ENCODE measurements around the gene ATP1A4. TPM values are rescaled to one million over a fixed set of nuclear protein-coding genes. Genes with fewer than 3 reads are reported as not detected.

Gene ATP1A4
- total and polyA plus RNA-seq, 2 of the 13 experiments (the other 11 are each of a cell fraction or from before 2014, with no cell fraction given): not detected

DNA sequence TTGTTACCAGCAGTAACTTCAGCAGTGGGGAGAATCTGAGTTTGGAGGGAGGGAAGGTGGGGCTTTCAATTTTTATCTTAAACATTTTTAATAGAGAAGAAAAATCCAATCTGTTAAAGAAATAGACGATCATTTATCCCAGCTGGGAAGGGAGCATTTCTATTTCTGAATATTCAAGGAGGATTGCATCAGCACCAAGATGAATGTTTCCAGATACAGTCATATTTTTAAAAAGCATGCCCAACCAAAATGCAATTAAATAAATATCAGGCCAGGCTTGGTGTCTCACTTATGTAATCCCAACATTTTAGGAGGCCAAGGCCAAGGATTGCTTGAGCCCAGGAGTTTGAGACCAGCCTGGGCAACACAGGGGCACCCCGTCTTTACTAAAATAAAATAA, 1.7 kb upstream of the ATP1A4 start:
- no peak overlapping the region for H3K27ac ChIP-seq (ENCODE audit: extremely low read length, insufficient read depth, low read length)
- FAIRE-seq: no peak
- H3K9ac ChIP-seq (ENCODE audit: insufficient read depth, low read depth, low read length): no peak overlapping the region
- H3K9me3 ChIP-seq (ENCODE audit: low read length): no peaks in the 10 kb centered on the region
- in situ Hi-C loops (cut with HindIII; ENCODE audit: extremely low pct_ligation_motif_present, low pct_unique_long_range_greater_than_20kb): no loop called here
- no TSS peak for BruUV-seq (replicated peaks)
- no peak overlapping the region for H3K4me3 ChIP-seq (replicated peaks in 1 of 3; ENCODE audit: insufficient read depth in 1 of 3, low read depth in 2 of 3, low read length in 3 of 3)
- no peaks in the 10 kb centered on the region for H3K79me2 ChIP-seq (ENCODE audit: insufficient read depth, low read length)
- intact Hi-C loops (cut with micrococcal nuclease; ENCODE audit: unreplicated experiment): no loop called here
- H2AFZ ChIP-seq (ENCODE audit: low read length): no peak overlapping the region
- peaks cover 37% of the 10 kb centered on the region for H3K4me1 ChIP-seq (ENCODE audit: insufficient read depth, low read length)
- no peaks in the 10 kb centered on the region for H3K36me3 ChIP-seq (replicated peaks in 1 of 2; ENCODE audit: control insufficient read depth in 1 of 2, insufficient read depth in 2 of 2, low read length in 2 of 2)
- ChIA-PET POLR2A (no interaction called here), CTCF (ENCODE audit: low intra/inter-chr PET ratio, low total read pairs) (no interaction called here)
- no peak for TF ChIP-seq ONECUT2 (CRISPR knock-in tag; IDR thresholded peaks at IDR 0.05)
- TF ChIP-seq, protein P1, sequence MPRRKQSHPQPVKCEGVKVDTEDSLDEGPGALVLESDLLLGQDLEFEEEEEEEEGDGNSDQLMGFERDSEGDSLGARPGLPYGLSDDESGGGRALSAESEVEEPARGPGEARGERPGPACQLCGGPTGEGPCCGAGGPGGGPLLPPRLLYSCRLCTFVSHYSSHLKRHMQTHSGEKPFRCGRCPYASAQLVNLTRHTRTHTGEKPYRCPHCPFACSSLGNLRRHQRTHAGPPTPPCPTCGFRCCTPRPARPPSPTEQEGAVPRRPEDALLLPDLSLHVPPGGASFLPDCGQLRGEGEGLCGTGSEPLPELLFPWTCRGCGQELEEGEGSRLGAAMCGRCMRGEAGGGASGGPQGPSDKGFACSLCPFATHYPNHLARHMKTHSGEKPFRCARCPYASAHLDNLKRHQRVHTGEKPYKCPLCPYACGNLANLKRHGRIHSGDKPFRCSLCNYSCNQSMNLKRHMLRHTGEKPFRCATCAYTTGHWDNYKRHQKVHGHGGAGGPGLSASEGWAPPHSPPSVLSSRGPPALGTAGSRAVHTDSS (CRISPR knock-in tag; conservative IDR thresholded peaks at IDR 0.05): no peak
- TF ChIP-seq POLR2AphosphoS5 (IDR thresholded peaks at IDR 0.05; ENCODE audit: low read depth, low read length): no peak
- no peak for TF ChIP-seq ZNF572 (CRISPR knock-in tag; IDR thresholded peaks at IDR 0.05)
- TF ChIP-seq ARHGAP35 (CRISPR knock-in tag; IDR thresholded peaks at IDR 0.05; ENCODE audit: borderline replicate concordance): no peak
- TF ChIP-seq, protein P2, sequence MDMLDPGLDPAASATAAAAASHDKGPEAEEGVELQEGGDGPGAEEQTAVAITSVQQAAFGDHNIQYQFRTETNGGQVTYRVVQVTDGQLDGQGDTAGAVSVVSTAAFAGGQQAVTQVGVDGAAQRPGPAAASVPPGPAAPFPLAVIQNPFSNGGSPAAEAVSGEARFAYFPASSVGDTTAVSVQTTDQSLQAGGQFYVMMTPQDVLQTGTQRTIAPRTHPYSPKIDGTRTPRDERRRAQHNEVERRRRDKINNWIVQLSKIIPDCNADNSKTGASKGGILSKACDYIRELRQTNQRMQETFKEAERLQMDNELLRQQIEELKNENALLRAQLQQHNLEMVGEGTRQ (IDR thresholded peaks at IDR 0.05; ENCODE audit: low read depth, low read length): no peak
- TF ChIP-seq, protein P2 (CRISPR knock-in tag; IDR thresholded peaks at IDR 0.05; ENCODE audit: borderline replicate concordance): no peak
- TF ChIP-seq, protein P3, sequence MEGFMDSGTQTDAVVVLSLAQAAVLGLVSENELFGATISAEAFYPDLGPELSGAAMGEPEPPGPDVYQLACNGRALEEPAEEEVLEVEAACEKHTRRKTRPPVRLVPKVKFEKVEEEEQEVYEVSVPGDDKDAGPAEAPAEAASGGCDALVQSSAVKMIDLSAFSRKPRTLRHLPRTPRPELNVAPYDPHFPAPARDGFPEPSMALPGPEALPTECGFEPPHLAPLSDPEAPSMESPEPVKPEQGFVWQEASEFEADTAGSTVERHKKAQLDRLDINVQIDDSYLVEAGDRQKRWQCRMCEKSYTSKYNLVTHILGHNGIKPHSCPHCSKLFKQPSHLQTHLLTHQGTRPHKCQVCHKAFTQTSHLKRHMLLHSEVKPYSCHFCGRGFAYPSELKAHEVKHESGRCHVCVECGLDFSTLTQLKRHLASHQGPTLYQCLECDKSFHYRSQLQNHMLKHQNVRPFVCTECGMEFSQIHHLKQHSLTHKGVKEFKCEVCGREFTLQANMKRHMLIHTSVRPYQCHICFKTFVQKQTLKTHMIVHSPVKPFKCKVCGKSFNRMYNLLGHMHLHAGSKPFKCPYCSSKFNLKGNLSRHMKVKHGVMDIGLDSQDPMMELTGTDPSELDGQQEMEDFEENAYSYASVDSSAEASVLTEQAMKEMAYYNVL (CRISPR knock-in tag; IDR thresholded peaks at IDR 0.05; ENCODE audit: borderline replicate concordance): no peak
- TF ChIP-seq EED (CRISPR knock-in tag; IDR thresholded peaks at IDR 0.05): no peak
- TF ChIP-seq ZNF230 (CRISPR knock-in tag; IDR thresholded peaks at IDR 0.05): no peak
- TF ChIP-seq ZNF773 (CRISPR knock-in tag; IDR thresholded peaks at IDR 0.05; ENCODE audit: borderline replicate concordance): no peak
- TF ChIP-seq LCORL (IDR thresholded peaks at IDR 0.05): no peak
- no peak for TF ChIP-seq LCORL (CRISPR knock-in tag; IDR thresholded peaks at IDR 0.05)
- TF ChIP-seq MBNL3 (CRISPR knock-in tag; conservative IDR thresholded peaks at IDR 0.05): no peak
- TF ChIP-seq ZNF335 (CRISPR knock-in tag; IDR thresholded peaks at IDR 0.05): no peak
- TF ChIP-seq HMG20B (CRISPR knock-in tag; conservative IDR thresholded peaks at IDR 0.05): no peak
- no peak for DNase-seq (ENCODE audit: low spot score)
- no peak for ATAC-seq
- no peaks in the 10 kb centered on the region for H3K27me3 ChIP-seq (ENCODE audit: control insufficient read depth in 1 of 2, insufficient read depth in 2 of 2, low read length in 2 of 2)
- 83% methylated on average over 2 of the region's 2 CpGs for WGBS (ENCODE audit: low lambda C conversion rate)
- H3K4me2 ChIP-seq (ENCODE audit: low read depth, low read length): no peak overlapping the region
- no peaks in the 10 kb centered on the region for H4K20me1 ChIP-seq (ENCODE audit: insufficient read depth, low read length)

All from HepG2 (cell line).